Activated T-cell treated with anti-CD3 and anti-CD28 coated beads for 4 hours (primary cell): Measurements from ENCODE around the gene VPS50.
A peak's percentile ranks its signal among the peaks of the same experiment; 100 is the strongest.

Experiments
- DNase-seq: peaks from one replicate; pipeline ENCODE4 v3.0.0-alpha.2; 2020

The VPS50 gene, protein sequence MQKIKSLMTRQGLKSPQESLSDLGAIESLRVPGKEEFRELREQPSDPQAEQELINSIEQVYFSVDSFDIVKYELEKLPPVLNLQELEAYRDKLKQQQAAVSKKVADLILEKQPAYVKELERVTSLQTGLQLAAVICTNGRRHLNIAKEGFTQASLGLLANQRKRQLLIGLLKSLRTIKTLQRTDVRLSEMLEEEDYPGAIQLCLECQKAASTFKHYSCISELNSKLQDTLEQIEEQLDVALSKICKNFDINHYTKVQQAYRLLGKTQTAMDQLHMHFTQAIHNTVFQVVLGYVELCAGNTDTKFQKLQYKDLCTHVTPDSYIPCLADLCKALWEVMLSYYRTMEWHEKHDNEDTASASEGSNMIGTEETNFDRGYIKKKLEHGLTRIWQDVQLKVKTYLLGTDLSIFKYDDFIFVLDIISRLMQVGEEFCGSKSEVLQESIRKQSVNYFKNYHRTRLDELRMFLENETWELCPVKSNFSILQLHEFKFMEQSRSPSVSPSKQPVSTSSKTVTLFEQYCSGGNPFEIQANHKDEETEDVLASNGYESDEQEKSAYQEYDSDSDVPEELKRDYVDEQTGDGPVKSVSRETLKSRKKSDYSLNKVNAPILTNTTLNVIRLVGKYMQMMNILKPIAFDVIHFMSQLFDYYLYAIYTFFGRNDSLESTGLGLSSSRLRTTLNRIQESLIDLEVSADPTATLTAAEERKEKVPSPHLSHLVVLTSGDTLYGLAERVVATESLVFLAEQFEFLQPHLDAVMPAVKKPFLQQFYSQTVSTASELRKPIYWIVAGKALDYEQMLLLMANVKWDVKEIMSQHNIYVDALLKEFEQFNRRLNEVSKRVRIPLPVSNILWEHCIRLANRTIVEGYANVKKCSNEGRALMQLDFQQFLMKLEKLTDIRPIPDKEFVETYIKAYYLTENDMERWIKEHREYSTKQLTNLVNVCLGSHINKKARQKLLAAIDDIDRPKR

DNA sequence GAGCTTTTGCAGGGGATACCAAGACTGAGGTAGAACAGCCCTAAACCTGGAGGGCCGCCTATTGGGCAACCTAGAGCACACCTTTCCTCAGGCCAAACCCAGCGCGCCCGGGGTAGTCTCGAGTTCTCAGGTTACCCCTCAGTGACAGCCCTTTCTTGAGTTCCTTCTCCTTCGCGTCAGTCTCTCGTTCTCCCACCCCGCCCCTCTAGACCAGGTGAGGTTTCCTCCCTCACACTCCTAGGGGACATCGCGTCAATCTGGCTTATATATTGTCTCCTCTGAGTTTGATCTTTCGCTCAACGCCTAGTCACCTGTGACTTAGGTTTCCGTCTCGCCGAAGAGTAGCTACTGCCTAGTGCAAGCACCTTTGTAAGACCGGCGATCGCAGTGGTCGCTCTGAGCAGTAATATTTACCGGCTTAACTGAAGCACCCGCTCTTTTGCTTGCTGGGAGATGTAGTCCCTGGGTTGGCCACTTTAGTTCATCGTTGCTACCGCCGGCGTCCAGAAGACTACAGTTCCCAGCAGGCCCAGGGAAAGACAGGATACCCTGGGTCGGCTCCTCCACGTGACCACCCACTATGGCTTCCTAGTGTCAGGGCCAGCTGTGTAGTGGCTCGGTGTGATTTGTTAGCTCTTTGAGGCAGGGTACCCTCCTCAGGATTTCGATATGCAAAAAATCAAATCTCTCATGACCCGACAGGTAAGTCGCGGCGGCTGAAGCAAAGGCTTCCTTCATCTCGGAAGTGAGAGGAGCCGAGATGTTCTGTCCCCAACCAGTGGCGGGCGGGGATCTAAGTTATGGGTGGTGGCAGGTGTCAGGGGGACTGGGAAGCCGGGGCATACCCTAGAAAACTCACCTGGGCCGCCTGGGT is at the start of gene VPS50:
VPS50 (plus strand) TSS at position 568 of the 874 bp plus-strand sequence; CDS start at position 670, 102 bp downstream.
- DNase-seq = peak; percentile 88

DNA sequence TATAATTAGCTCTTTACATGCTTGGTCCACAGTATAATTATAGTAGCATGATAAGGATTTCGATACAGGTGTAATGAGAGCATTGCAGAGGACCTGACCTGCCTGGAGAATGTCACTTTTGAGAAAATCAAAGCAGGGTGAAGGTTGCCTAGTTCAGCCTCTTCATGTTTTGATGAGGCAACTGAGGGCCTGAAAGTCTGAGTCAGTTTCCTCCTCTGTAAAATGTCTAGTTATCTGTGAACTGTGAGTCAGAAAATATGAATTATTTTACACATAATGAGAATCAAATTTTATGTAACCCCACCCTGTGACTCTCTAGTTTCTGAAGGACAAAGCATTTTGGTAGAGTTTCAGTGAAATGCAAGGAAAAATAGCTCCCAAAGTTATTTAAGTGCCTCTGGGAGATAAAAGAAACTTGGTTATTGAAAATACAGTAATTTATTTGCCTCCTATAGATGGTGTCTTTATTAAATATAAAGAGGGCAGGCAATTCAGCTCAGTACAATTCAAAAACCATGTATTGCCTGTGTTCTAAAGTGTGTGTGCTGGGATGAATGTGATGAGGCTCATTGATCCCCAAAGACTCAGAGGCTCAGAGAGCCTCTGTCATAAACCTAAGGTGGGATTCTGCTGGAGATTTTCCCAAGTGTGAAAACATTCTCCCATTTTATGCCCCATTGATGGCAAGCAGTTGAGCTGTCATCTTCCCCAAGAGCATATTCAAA is 46.7 kb upstream of the VPS50 start:
- no peak for DNase-seq

DNA sequence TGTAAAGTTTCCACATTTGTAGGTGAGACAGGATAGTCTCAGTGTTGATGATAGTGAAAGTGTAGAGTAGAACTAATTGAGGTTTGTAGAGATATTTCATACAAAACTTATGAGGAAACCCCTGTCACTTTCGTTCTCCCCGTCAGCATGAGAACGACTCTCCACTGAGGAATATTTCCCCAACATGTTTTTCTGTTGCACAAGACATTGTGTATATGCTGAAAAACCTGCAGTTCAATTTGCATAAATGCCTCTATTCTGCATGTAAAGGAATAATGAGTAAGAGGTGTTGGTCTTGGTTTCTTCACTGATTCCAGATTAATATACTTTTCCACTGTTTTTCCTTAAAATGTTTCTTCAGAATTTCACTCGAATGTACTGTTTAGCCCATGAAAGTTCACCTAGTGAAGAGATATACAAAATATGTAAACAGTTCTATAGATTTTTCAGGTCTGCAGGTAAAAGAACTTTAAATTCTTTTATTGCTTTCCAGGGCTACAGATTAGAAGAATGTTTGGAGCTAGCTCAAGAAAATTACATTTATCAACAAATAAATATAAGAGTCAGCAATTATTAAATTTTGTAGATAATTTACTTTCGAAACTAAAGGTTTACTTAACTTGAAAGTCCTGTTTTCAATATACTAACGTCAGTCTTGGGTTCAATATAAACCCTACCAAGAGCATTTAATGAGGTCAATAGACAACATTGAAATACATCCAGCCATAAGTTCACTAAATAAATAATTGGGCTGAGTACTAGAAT is 43.1 kb upstream of the VPS50 start:
- no peak for DNase-seq

DNA sequence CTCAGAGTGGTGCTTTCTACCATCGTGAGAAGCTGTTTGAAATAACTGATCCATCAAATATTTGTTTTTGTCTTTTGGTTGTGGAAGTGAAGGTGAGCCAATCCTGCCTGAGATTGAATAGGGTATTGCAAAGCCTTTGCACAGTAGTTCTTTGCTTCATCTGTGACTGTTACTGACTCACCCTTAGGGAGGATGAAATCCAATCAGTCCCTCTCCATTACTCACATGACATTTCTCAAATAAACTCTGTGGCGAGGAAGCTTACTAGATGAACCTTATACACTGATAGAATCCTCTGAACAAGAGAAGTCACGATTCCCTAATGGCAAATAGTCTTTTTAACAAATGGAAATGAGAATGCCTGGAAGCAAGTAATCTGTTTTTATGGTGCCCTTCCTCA is 37.8 kb upstream of the VPS50 start:
- DNase-seq = no peak

DNA sequence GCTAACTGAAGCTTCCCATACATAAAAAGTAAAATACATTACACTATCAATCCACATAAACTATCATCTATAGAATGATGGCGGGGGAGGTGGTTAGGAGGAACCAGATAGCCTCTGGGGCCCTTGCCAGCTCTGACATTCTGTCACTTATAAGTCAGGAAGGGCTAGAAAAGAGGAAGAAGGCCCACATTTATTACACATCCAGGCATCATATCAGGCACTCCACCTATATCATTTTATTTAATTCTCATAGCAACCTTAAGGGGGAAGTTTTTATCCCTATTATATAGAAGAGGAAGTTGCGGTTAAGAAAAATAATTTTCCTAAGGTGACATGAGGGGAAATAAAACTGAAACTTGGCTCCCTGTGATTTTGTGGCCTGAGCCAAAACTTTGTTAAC is 35.8 kb upstream of the VPS50 start:
- DNase-seq = no peak

DNA sequence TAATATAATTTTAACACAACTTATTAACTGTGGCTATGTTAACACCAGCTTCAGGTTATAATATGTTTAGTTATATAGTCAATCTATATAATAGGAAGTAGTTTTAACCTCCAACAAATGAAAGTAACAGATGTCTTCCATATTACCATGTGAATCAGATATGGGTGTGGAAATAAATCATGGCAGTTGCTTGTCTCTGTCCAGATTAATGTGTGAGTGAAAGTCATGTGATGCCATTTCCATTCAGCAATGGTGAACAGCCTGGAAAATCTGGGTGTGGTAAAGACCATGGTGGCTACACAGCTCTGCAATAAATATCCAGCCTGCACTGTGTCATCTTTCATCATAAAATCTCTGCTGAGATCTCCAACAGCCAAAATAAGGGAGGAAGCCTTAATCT is 33.7 kb upstream of the VPS50 start:
- DNase-seq = no peak

DNA sequence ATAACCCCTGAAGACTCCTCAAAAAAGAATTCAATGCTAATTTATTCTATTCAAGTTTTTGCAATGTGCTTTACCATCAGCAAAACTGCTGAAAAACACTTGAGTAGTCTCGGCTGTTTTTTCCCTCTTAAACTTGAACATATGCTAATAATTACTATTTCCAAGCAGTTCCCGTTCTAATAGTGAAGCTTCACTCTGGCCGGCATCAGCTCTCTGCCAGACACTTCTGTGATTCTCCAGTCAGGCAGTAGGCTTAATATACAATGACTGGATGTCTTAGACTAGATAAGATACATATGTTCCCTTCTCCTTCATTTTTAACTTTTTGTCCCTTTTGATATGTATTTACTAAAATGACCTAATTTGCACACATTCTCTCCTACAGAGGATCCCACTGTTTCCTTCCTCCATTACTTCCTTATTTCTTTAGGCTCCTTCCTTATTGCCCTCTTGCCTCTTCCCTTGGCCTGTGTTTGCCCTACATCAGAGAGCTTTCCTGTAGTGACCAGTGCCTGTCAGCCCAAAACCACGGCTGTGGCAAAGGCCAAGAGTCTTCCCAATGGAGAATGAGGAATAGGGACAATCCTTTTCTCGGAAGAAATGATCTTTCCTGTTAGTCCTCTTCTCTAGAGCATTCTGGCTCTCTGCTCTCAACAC is 29.4 kb upstream of the VPS50 start:
- DNase-seq = no peak

DNA sequence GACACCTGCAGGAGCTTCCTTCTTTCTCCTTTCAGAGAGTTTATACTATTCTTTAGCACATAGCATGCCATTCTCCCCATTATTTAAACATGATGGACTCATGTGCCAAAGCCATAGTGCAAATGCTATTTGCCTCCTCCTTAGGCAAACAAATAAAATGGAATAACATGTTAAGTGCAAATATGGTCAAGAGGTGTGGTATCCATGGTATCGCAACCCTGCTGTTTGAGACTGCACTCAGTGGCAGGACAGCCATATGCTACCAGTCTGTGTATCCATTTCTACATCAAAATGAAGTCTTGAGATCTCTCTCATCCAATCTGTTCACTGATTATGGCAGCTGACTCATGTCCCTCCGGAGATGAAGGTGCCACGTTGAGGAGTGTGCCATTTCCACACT is 28.7 kb upstream of the VPS50 start:
- no peak for DNase-seq

DNA sequence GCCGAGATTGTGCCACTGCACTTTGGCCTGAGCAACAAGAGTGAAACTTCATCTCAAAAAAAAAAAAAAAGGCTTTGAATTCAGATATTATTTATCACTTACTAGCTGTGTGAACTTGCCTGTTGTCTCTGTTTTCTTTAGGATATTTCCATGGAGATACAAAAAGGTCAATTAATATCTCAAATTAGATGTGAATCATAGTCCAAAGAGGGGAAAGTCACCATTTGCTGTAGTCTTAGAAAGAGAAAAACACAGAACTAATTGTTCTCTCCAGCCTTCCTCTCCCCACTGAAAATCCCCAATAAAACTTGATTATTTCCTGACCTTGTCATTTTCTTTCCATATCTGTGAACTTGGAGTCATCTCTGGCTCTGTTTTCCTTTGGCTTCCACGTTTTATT is 27.1 kb upstream of the VPS50 start:
- no peak for DNase-seq

DNA sequence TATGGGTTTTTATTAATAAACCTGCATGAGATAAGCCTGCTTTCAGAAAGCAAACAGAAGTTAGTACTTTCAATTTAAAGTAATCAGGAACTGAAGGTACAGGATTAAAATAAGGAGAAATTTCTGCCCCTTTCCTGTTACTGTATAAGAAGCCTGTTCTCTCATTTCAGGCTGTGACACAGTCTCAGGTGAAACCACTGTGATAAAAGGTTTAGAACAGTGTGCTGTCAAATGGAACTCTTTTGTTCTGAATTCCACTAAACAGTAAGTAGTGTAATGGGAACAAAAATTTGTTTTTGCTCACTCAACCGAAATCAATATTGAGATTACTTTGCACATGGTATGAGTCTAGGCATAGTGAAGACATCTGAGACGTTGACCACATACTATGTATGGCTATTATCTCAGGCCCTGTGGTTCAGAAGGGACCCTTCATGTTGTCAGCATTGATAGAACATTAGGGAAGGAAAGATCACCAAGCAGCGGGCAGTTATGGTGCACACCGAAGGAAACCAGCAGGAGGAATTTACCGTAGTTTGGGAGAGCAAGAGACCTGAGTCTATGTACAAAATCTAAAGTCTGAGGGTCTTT is 20.8 kb upstream of the VPS50 start:
- no peak for DNase-seq

DNA sequence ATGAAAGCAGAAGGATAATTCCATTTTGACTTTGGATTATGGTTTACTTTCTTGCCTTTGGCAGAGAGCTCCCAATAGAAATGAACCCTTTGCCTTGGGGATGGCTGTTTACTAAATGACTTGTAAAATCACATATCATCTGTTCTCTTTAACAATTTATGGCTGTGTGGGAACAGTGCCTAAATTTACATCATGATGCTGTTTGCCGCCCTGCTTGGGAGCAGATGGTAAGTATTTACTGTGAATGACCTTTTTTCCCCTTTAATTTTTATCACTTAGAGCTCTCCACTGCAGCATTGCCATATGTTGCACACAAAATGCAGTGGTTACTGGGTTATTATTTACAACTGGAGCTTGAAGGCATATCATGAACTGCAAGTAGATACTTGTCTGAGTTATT is 19.3 kb upstream of the VPS50 start:
- no peak for DNase-seq

DNA sequence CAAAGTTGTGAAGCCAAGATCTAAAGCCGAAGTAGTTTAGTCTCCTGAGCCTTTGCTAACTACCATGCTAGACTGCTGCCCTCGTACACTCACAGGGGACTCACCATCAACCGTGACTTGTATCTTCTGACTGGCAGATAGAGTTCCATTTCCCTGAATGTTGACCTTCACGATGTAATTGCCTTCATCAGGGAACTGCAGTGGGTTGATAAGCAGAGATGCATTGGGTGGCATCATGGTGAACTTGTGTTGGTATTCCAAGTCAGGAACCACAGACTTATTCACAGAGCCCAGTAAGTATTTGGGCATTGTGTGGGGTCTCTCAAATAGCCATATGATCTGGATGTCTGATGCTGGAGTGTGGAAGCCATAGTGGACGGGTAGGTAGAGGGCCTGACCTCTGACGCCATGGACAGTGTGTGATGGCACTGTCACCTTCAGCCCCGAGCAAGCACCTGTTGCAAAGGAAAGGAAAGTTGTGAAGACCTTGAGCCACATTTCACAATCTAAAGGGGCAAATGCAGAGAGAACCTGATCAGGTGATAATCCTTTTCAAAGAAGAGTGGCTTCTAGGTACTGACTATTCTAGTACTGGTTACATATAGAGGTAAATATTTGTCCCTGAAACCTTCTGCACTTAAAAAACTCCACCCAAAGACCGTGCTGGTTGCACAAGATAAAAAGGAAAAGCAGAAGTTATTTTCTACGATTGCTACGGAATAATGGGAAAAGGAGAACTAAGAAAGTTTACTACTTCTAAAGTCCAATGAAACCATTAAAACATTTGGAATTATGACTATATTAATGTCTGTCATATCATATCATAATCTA is 13.0 kb upstream of the VPS50 start:
- no peak for DNase-seq

DNA sequence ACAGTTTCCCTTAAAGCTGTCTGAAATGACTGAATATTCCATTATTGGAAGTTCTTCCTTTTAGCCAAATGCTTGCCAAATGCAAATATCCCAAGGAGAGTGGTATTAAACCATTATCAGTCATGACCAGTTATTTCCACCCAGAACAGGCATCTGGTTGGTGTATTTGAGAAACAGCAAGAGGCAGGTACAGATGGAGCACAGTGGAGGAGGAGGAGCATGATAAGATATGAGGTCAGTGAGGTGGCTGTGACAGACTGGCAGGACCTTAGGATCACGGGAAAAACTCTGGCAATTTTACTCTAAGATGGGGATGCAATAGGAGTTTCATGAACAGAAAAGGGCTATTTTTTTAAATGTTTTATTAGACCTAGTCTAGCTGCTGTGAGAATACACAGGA is 12.3 kb upstream of the VPS50 start:
- no peak for DNase-seq

DNA sequence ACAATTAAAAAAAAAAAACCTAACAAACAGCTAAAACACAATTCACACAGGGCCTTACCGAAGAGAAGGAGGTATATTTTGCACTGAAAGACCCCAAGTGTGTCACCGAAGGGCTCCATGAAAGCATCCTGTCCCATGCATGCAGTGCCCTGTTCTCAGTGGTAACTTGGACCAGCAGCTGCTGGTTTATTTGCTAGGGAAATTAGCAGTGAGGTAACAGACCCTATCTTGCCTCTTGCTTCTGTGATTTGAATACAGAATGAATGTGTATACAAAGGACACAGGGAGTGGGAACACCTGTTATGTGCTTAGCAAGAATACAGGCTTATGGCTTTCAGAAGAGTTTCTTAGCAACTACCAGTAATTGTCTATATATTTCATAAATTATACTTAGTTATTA is 5.9 kb upstream of the VPS50 start, which contains the start of gene HEPACAM2:
HEPACAM2 (minus strand) TSS at position 160 of the 400 bp plus-strand sequence.
- DNase-seq = no peak

DNA sequence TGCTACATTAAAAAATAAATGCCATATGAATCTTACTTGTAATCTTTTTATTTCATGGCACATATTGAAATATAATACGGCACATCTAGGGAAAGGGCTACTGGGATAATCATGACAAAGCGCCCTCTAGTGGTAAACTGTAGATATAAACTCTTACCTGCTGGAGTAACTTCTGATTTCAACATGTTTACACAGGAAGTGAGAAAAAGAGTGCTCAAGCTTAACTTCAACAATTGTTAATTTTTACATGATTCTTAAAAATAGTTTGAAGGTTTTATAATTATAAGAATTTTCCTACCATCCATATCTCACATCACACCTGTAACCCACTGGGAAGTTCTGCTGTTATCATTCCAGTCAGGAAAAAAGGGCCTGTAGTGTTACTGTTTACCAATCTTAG is 3.9 kb upstream of the VPS50 start:
- DNase-seq = no peak

DNA sequence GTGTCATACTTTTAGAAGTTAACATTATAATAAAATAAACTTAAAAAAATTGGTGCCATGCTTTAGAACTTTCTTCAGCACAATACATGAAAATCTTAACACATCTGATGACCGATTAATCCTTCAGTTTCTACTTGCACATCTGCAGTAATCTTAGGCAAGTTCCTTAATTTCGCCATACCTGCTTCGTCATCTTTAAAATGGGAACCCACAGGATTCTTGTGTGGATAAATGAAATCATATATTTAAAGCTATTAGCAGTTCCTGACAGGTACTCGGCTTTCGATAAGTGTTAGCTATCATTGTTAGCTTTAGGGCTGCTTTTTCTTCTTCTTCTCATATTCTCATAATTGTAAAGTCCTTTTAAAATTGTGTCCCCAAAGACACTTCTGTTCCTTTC is 907 bp upstream of the VPS50 start:
- no peak for DNase-seq

DNA sequence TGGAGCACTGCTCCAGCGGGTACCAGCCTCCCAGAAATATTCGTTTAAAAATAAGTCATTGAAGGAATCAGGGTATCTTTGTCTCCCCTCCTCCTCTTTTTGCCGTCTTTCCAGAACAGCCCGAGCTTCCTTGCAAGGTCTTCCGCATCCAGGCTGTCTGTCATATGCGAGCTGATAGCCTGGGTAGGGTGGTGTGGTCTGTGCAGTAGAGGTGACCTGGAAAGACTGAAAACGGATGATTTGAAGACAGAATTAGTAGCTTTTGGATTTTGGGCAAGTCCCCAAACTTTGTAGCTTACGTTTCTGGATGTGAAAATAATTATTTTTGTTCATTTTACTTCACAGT is 480 bp downstream of the VPS50 start:
- no peak for DNase-seq

DNA sequence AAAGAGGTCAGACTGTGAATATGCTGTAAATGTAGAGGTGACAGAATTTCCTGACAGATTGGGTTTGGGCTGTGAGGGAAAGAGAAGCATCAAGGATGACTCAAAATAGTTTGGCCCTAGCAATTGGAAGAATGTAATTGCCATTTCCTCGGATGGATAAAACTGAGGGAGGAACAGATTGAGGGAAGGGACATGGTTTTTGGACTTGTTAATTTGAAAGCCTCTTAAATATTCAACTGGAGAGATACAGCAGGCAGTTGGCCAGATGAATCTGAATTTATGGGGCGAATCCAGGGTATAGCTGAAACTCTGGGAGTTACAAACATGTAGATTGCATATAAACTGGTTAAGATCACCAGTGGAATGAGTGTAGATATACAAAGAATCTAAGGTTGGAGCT is 3.4 kb downstream of the VPS50 start:
- DNase-seq = no peak

DNA sequence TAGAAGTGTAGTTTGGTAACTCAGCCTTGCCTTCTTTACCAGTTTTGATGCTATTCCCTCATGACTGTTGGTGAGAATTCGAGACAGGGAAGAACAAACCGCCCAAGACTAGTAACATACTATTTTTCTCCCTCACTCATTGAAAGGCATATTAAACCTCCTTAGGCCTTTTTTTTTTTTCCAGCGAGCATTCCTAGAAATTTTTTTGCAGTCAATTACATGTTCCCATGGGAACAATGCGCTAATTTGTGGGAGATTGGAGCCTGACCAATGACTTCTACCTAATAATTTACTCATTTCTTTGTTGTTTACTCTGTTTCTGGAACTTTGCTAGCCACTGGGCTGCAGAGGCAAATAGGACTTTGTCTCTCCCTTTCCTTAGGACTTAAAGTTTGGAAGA is 6.0 kb downstream of the VPS50 start:
- DNase-seq = no peak

DNA sequence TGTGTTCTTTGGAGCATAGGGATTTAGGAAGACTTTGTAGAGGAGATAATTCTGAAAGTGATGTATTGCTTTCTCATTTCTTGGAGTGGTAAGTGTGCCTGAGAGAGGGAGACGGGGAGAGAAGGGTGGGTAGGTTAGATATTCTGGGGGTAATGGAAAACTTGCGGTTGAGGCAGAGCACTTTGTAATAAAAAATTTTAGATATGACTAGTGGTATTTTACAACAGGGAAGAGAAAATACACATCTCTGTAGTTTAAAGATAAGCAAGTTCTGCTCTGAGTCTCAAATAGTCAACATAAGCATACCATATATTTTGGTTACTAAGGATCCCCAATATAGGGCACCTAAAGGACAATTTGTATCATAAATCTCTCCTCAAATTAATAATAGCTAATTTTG is 6.6 kb downstream of the VPS50 start:
- DNase-seq = no peak
